ENCODE data around the gene SPTBN2.

SPTBN2 gene

GRCh38 chr11:66728693-66729385 lies at the start of gene SPTBN2:
TSS of gene SPTBN2 (minus strand) at chr11:66729216. CDS start at chr11:66721240, 7,976 bp downstream.
- Mint-ChIP-seq H3K36me3 (ENCODE audit: low read depth) (peaks cover 4% of the 10 kb centered on the region), H3K4me3 (peak within 1 kb of the TSS; percentile 84), H3K4me1 (ENCODE audit: low read depth) (peaks cover 9% of the 10 kb centered on the region), H3K9me3 (no peaks in the 10 kb centered on the region), H3K27me3 (ENCODE audit: low read depth) (peaks cover 72% of the 10 kb centered on the region), H3K27ac (peak within 1 kb of the TSS; percentile 45)

GRCh38 chr11:66768818-66769217 lies 39.8 kb upstream of the SPTBN2 start:
- no peak overlapping the region for H3K4me3 Mint-ChIP-seq
- no peaks in the 10 kb centered on the region for H3K27me3 Mint-ChIP-seq (ENCODE audit: low read depth)
- H3K36me3 Mint-ChIP-seq (ENCODE audit: low read depth) = no peaks in the 10 kb centered on the region
- H3K4me1 Mint-ChIP-seq (ENCODE audit: low read depth) = no peaks in the 10 kb centered on the region
- no peak overlapping the region for H3K27ac Mint-ChIP-seq
- H3K9me3 Mint-ChIP-seq = no peaks in the 10 kb centered on the region

GRCh38 chr11:66768088-66768521 lies 39.1 kb upstream of the SPTBN2 start:
- H3K9me3 Mint-ChIP-seq = no peaks in the 10 kb centered on the region
- H3K36me3 Mint-ChIP-seq (ENCODE audit: low read depth) = no peaks in the 10 kb centered on the region
- no peaks in the 10 kb centered on the region for H3K4me1 Mint-ChIP-seq (ENCODE audit: low read depth)
- no peak overlapping the region for H3K4me3 Mint-ChIP-seq
- no peak overlapping the region for H3K27ac Mint-ChIP-seq
- H3K27me3 Mint-ChIP-seq (ENCODE audit: low read depth) = no peaks in the 10 kb centered on the region

- no peaks in the 10 kb centered on the region for H3K9me3 Mint-ChIP-seq
- H3K27me3 Mint-ChIP-seq (ENCODE audit: low read depth) = no peaks in the 10 kb centered on the region
Observed at GRCh38 chr11:66767666-66768065, 38.6 kb upstream of the SPTBN2 start.

GRCh38 chr11:66766681-66767080 lies 37.7 kb upstream of the SPTBN2 start:
- no peak overlapping the region for H3K4me3 Mint-ChIP-seq
- H3K27me3 Mint-ChIP-seq (ENCODE audit: low read depth) = no peaks in the 10 kb centered on the region
- no peak overlapping the region for H3K27ac Mint-ChIP-seq
- H3K36me3 Mint-ChIP-seq (ENCODE audit: low read depth) = peaks cover 3% of the 10 kb centered on the region
- no peaks in the 10 kb centered on the region for H3K4me1 Mint-ChIP-seq (ENCODE audit: low read depth)
- no peaks in the 10 kb centered on the region for H3K9me3 Mint-ChIP-seq

More at GRCh38 chr11:66767666-66768065, 38.6 kb upstream of the SPTBN2 start:
- Mint-ChIP-seq H3K27ac (no peak overlapping the region), H3K4me1 (ENCODE audit: low read depth) (no peaks in the 10 kb centered on the region), H3K36me3 (ENCODE audit: low read depth) (no peaks in the 10 kb centered on the region), H3K4me3 (no peak overlapping the region)

GRCh38 chr11:66762088-66762487 lies 33.1 kb upstream of the SPTBN2 start:
- Mint-ChIP-seq H3K4me1 (ENCODE audit: low read depth) (no peaks in the 10 kb centered on the region), H3K4me3 (no peak overlapping the region), H3K27me3 (ENCODE audit: low read depth) (no peaks in the 10 kb centered on the region), H3K9me3 (no peaks in the 10 kb centered on the region), H3K27ac (no peak overlapping the region), H3K36me3 (ENCODE audit: low read depth) (peaks cover 4% of the 10 kb centered on the region)

GRCh38 chr11:66752148-66752547 lies 23.1 kb upstream of the SPTBN2 start:
- H3K4me3 Mint-ChIP-seq = no peak overlapping the region
- no peaks in the 10 kb centered on the region for H3K4me1 Mint-ChIP-seq (ENCODE audit: low read depth)
- H3K27ac Mint-ChIP-seq = no peak overlapping the region
- no peaks in the 10 kb centered on the region for H3K36me3 Mint-ChIP-seq (ENCODE audit: low read depth)
- H3K27me3 Mint-ChIP-seq (ENCODE audit: low read depth) = peaks cover 10% of the 10 kb centered on the region
- no peaks in the 10 kb centered on the region for H3K9me3 Mint-ChIP-seq

- Mint-ChIP-seq H3K4me1 (ENCODE audit: low read depth) (peaks cover 5% of the 10 kb centered on the region), H3K9me3 (no peaks in the 10 kb centered on the region), H3K4me3 (no peak overlapping the region), H3K36me3 (ENCODE audit: low read depth) (no peaks in the 10 kb centered on the region), H3K27ac (no peak overlapping the region), H3K27me3 (ENCODE audit: low read depth) (peaks cover 10% of the 10 kb centered on the region)
Observed at GRCh38 chr11:66749091-66749490, 20.1 kb upstream of the SPTBN2 start.

GRCh38 chr11:66747480-66747879 lies 18.5 kb upstream of the SPTBN2 start:
- Mint-ChIP-seq H3K27me3 (ENCODE audit: low read depth) (peaks cover 10% of the 10 kb centered on the region), H3K9me3 (no peaks in the 10 kb centered on the region), H3K4me1 (ENCODE audit: low read depth) (peaks cover 5% of the 10 kb centered on the region), H3K36me3 (ENCODE audit: low read depth) (no peaks in the 10 kb centered on the region), H3K27ac (no peak overlapping the region), H3K4me3 (no peak overlapping the region)

GRCh38 chr11:66745356-66746235 lies 16.6 kb upstream of the SPTBN2 start:
- peaks cover 6% of the 10 kb centered on the region for H3K36me3 Mint-ChIP-seq (ENCODE audit: low read depth)
- H3K4me3 Mint-ChIP-seq = peak overlapping the region; percentile 94
- H3K4me1 Mint-ChIP-seq (ENCODE audit: low read depth) = peaks cover 5% of the 10 kb centered on the region
- peaks cover 10% of the 10 kb centered on the region for H3K27me3 Mint-ChIP-seq (ENCODE audit: low read depth)
- peaks cover 11% of the 10 kb centered on the region for H3K9me3 Mint-ChIP-seq
- H3K27ac Mint-ChIP-seq = peak overlapping the region; percentile 41

GRCh38 chr11:66744485-66745355 lies 15.7 kb upstream of the SPTBN2 start:
- H3K4me3 Mint-ChIP-seq = peak overlapping the region; percentile 94
- peaks cover 6% of the 10 kb centered on the region for H3K36me3 Mint-ChIP-seq (ENCODE audit: low read depth)
- peaks cover 10% of the 10 kb centered on the region for H3K27me3 Mint-ChIP-seq (ENCODE audit: low read depth)
- H3K27ac Mint-ChIP-seq = peak overlapping the region; percentile 68
- H3K4me1 Mint-ChIP-seq (ENCODE audit: low read depth) = peaks cover 5% of the 10 kb centered on the region
- H3K9me3 Mint-ChIP-seq = peaks cover 11% of the 10 kb centered on the region

GRCh38 chr11:66743271-66743968 lies 14.4 kb upstream of the SPTBN2 start:
- peaks cover 5% of the 10 kb centered on the region for H3K4me1 Mint-ChIP-seq (ENCODE audit: low read depth)
- H3K36me3 Mint-ChIP-seq (ENCODE audit: low read depth) = peaks cover 6% of the 10 kb centered on the region
- peaks cover 3% of the 10 kb centered on the region for H3K27me3 Mint-ChIP-seq (ENCODE audit: low read depth)
- peak overlapping the region; percentile 94 for H3K4me3 Mint-ChIP-seq
- peak overlapping the region; percentile 36 for H3K27ac Mint-ChIP-seq
- H3K9me3 Mint-ChIP-seq = peaks cover 11% of the 10 kb centered on the region

GRCh38 chr11:66741153-66741552 lies 12.1 kb upstream of the SPTBN2 start:
- Mint-ChIP-seq H3K4me1 (ENCODE audit: low read depth) (peaks cover 5% of the 10 kb centered on the region), H3K36me3 (ENCODE audit: low read depth) (peaks cover 6% of the 10 kb centered on the region), H3K9me3 (peaks cover 11% of the 10 kb centered on the region), H3K27me3 (ENCODE audit: low read depth) (peaks cover 11% of the 10 kb centered on the region), H3K4me3 (no peak overlapping the region), H3K27ac (no peak overlapping the region)

- H3K4me1 Mint-ChIP-seq (ENCODE audit: low read depth) = peaks cover 2% of the 10 kb centered on the region
Observed at GRCh38 chr11:66739983-66740382, 11.0 kb upstream of the SPTBN2 start.

More at GRCh38 chr11:66739983-66740382, 11.0 kb upstream of the SPTBN2 start:
- Mint-ChIP-seq H3K4me3 (no peak overlapping the region), H3K27me3 (ENCODE audit: low read depth) (peaks cover 15% of the 10 kb centered on the region), H3K36me3 (ENCODE audit: low read depth) (peaks cover 6% of the 10 kb centered on the region), H3K9me3 (peaks cover 11% of the 10 kb centered on the region), H3K27ac (no peak overlapping the region)

Measured in T-helper 1 cell treated with Interleukin-12 subunit alpha and Interleukin-12 subunit beta and Interleukin-4 antibody, amounts not matched to agents 30 μg/mL and 1 μg/mL, for 36 hours (primary cell).